HepG2 (cell line): ENCODE measurements around the gene RECQL5. TPM values are rescaled to one million over a fixed set of nuclear protein-coding genes. Genes with fewer than 3 reads are reported as not detected.

Experiments
- ATAC-seq: fragments of 200-7000 bp; cut with Tn5 transposase; 3 replicates; pipeline ENCODE4 v1.9.1; 2020; ENCODE audit warnings: mild to moderate bottlenecking, moderate library complexity
- BruUV-seq: library from RNA; stranded (reverse); fragments of 400-500 nt; replicated peaks from 2 replicates; lab custom pipeline; 2021; lab: Mats Ljungman, UMichigan
- CTCF ChIA-PET: fragments of 300-600 bp; formaldehyde crosslinking; extraction: SDS; loops from one replicate; lab custom pipeline; 2021; ENCODE audit warnings: low total read pairs, inconsistent platforms, low intra/inter-chr PET ratio; lab: Yijun Ruan, JAX
- POLR2A ChIA-PET: fragments of 350-600 bp; sonication (Branson Sonifier 250); formaldehyde crosslinking; loops from one replicate; lab custom pipeline; 2020; ENCODE audit warnings: antibody characterized with exemption, inconsistent platforms; lab: Yijun Ruan, JAX
- DNase-seq: peaks from one replicate; pipeline ENCODE4 v3.0.0-alpha.2; 2015; ENCODE audit warnings: low spot score
- FAIRE-seq: peaks from 3 replicates; lab custom pipeline; 2011; peaks lifted over from hg19 to GRCh38; lab: Jason Lieb, UNC
- H2AFZ ChIP-seq: one replicate; pipeline ENCODE4 v1.6.1; 2011; ENCODE audit warnings: low read length, inconsistent platforms
- H3K27ac ChIP-seq: fragments of 300-600 bp; 3 replicates; pipeline ENCODE4 v1.8.0; 2011; ENCODE audit warnings: mixed run types, mild to moderate bottlenecking, mixed read lengths, low read length, inconsistent platforms; ENCODE audit not compliant: insufficient read depth; ENCODE audit errors: extremely low read length
- H3K27me3 ChIP-seq, 2 experiments: fragments of 200-600 bp in 1 of 2; 2 replicates in 1 of 2; 3 replicates in 1 of 2; pipeline versions ENCODE4 v1.6.0 to v1.8.0; 2011; ENCODE audit warnings: low read length in 2 of 2, mild to moderate bottlenecking in 2 of 2, moderate library complexity in 2 of 2, inconsistent platforms in 1 of 2; ENCODE audit not compliant: insufficient read depth in 2 of 2, control insufficient read depth in 1 of 2
- H3K36me3 ChIP-seq, 2 experiments: fragments of 200-600 bp in 1 of 2; replicated peaks in 1 of 2; 2 replicates in 1 of 2; 3 replicates in 1 of 2; pipeline versions ENCODE4 v1.5.1 to v1.8.0; 2011; ENCODE audit warnings: low read length in 2 of 2, inconsistent platforms in 1 of 2; ENCODE audit not compliant: insufficient read depth in 2 of 2, control insufficient read depth in 1 of 2
- H3K4me1 ChIP-seq: 2 replicates; pipeline ENCODE4 v1.5.1; 2012; ENCODE audit warnings: low read length, inconsistent platforms; ENCODE audit not compliant: insufficient read depth
- H3K4me2 ChIP-seq: 2 replicates; pipeline ENCODE4 v1.6.0; 2011; ENCODE audit warnings: low read depth, low read length, inconsistent platforms
- H3K4me3 ChIP-seq, 3 experiments: fragments of 200-600 bp in 1 of 3; sonication (generic), shearing (Covaris generic) in 1 of 3; replicated peaks in 1 of 3; 2 replicates each; pipeline ENCODE4 v1.5.1; 2011 to 2016; ENCODE audit warnings: low read length in 3 of 3, inconsistent platforms in 2 of 3, low read depth in 2 of 3, mild to moderate bottlenecking in 2 of 3, control low read depth in 1 of 3, mixed read lengths in 1 of 3; ENCODE audit not compliant: insufficient read depth in 1 of 3
- H3K79me2 ChIP-seq: one replicate; pipeline ENCODE4 v1.6.1; 2011; ENCODE audit warnings: low read length, inconsistent platforms; ENCODE audit not compliant: insufficient read depth
- H3K9ac ChIP-seq: 2 replicates; pipeline ENCODE4 v1.6.0; 2011; ENCODE audit warnings: mild to moderate bottlenecking, low read depth, low read length, inconsistent platforms; ENCODE audit not compliant: insufficient read depth
- H3K9me3 ChIP-seq: 2 replicates; pipeline ENCODE4 v1.5.1; 2012; ENCODE audit warnings: mild to moderate bottlenecking, low read length
- H4K20me1 ChIP-seq: 2 replicates; pipeline ENCODE4 v1.6.0; 2011; ENCODE audit warnings: inconsistent platforms, mild to moderate bottlenecking, low read length, moderate library complexity; ENCODE audit not compliant: insufficient read depth
- CBX1 ChIP-seq: IDR thresholded peaks from one replicate; pipeline ENCODE4 v1.6.1; 2016; ENCODE audit warnings: antibody characterized with exemption, low read depth
- CC2D1A ChIP-seq: sonication (generic); formaldehyde crosslinking; IDR thresholded peaks from 2 replicates; pipeline ENCODE4 v1.8.1; 2023; ENCODE audit warnings: mild to moderate bottlenecking, missing genetic modification reagents
- FOXA1 ChIP-seq, 2 experiments: fragments of 450-650 bp in 1 of 2; sonication (generic) in 1 of 2; formaldehyde crosslinking in 1 of 2; IDR thresholded peaks; 2 replicates each; pipeline versions ENCODE4 v1.4.0 to v1.6.1; 2016 to 2020; ENCODE audit warnings: missing genetic modification reagents in 1 of 2
- SMC3 ChIP-seq: IDR thresholded peaks from 2 replicates; pipeline ENCODE4 v1.6.1; 2011; ENCODE audit warnings: low read length, improper control_type of control experiment
- SOX5 ChIP-seq: IDR thresholded peaks from 2 replicates; pipeline ENCODE4 v1.6.1; 2016; ENCODE audit warnings: borderline replicate concordance
- STAG1 ChIP-seq: sonication (generic); formaldehyde crosslinking; IDR thresholded peaks from 2 replicates; pipeline ENCODE4 v1.4.0; 2020; ENCODE audit warnings: missing genetic modification reagents
- ZNF296 ChIP-seq: sonication (generic); formaldehyde crosslinking; conservative IDR thresholded peaks from 2 replicates; pipeline ENCODE4 v1.5.0; 2020; ENCODE audit warnings: mild to moderate bottlenecking, missing genetic modification reagents
- ZNF501 ChIP-seq: sonication (generic); formaldehyde crosslinking; IDR thresholded peaks from 2 replicates; pipeline ENCODE4 v1.5.1; 2020; ENCODE audit warnings: mild to moderate bottlenecking, moderate library complexity, missing genetic modification reagents
- WGBS: methylation state at CpG from one replicate; pipeline ENCODE4 v1.1.6; 2017; ENCODE audit warnings: low lambda C conversion rate; 5-methylcytosine and 5-hydroxymethylcytosine counted together
- in situ Hi-C: cut with HindIII; loops from 2 replicates; pipeline ENCODE4 v1.10.0; 2017; ENCODE audit warnings: low pct_unique_long_range_greater_than_20kb; ENCODE audit not compliant: extremely low pct_ligation_motif_present
- intact Hi-C: fragments of 100-400 bp; cut with micrococcal nuclease; formaldehyde crosslinking; loops from one replicate; pipeline ENCODE4 v1.10.0; 2022; ENCODE audit not compliant: unreplicated experiment
- polyA plus RNA-seq, 8 experiments: library from polyadenylated mRNA; depleted of rRNA in 3 of 8; stranded (reverse) in 7 of 8; unstranded in 1 of 8; fragments of >200 nt; fragmentation: Illumina TruSeq in 4 of 8; extraction: Trizol in 4 of 8; gene quantifications; 2 replicates each; pipeline versions ENCODE4 v1.2.1 to v1.2.3, GENCODE V29; 2011 to 2016; ENCODE audit warnings: low read depth in 4 of 8, missing spikeins in 1 of 8, mixed read lengths in 1 of 8; ENCODE audit not compliant: insufficient read depth in 1 of 8
- total RNA-seq, 5 experiments: library from RNA; depleted of rRNA; stranded (reverse); fragments of >200 nt; fragmentation: Illumina TruSeq; extraction: Trizol; gene quantifications; 2 replicates each; pipeline ENCODE4 v1.2.3, GENCODE V29; 2016; ENCODE audit warnings: low read depth in 1 of 5
- TF ChIP-seq, protein P1 (sequence below): sonication (generic); formaldehyde crosslinking; IDR thresholded peaks from 2 replicates; pipeline ENCODE4 v1.5.0; 2020; ENCODE audit warnings: mild to moderate bottlenecking, missing genetic modification reagents, moderate library complexity

The RECQL5 gene
- total and polyA plus RNA-seq, 2 of the 13 experiments (the other 11 are each of a cell fraction or from before 2014, with no cell fraction given): 27.7 to 32.0 TPM

DNA sequence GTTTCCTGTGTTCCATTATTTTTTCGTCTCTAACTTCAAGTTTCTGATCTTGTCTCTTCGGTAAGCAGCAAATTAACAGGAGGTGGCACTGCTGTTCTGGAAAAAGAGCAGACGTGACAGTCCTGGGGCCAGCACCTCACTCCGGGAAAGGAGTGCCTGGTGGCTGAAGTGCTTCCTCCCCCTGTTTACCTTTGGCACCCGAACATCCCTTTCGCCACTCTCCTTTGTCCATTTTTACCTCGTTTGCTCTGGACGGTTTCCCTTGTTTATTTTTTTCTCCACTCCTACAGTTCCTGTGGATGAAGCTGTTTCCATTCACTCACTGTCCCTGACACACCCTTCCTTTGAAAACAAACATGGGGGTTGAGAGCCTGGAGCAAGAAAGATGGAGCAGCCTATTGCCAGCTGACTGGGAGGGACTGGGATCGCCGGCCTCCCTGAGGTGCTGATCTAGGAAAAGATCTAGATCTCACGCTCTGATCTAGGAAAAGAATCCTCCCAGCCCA lies 12.8 kb upstream of the RECQL5 start:
- no TSS peak for BruUV-seq
- intact Hi-C loops: no loop called here
- peaks cover 3% of the 10 kb centered on the region; the same call in 1 of the 2 replicates for H4K20me1 ChIP-seq
- H3K4me3 ChIP-seq: no peak overlapping the region
- H3K4me1 ChIP-seq: peaks cover 16% of the 10 kb centered on the region
- no peak overlapping the region for H3K9ac ChIP-seq
- peak; percentile 24; the same call in 1 of the 3 replicates for ATAC-seq
- no peaks in the 10 kb centered on the region for H3K9me3 ChIP-seq
- ChIA-PET CTCF (interaction anchor here (1.3 kb wide), 1 partner anchor 68 kb away, joined by 10 read pairs; no protein-coding TSS in a partner anchor), POLR2A (no interaction called here)
- no peak for FAIRE-seq
- H3K27ac ChIP-seq: no peak overlapping the region
- no peak overlapping the region for H3K4me2 ChIP-seq
- TF ChIP-seq SMC3 (peak; percentile 12; the same call in 1 of the 2 replicates), ZNF501 (0 out of 2 replicates have a peak, but pooled peaks have one; percentile 22), SOX5 (CRISPR knock-in tag) (0 out of 2 replicates have a peak, but pooled peaks have one; percentile 8), CBX1 (no peak), STAG1 (CRISPR knock-in tag) (peak; percentile 58), ZNF296 (CRISPR knock-in tag) (0 out of 2 replicates have a peak, but pooled peaks have one; percentile 35), FOXA1 (IDR thresholded peaks at IDR 0.05) (no peak), FOXA1 (CRISPR knock-in tag; IDR thresholded peaks at IDR 0.05) (peak; percentile 47), CC2D1A (no peak)
- TF ChIP-seq, protein P1, sequence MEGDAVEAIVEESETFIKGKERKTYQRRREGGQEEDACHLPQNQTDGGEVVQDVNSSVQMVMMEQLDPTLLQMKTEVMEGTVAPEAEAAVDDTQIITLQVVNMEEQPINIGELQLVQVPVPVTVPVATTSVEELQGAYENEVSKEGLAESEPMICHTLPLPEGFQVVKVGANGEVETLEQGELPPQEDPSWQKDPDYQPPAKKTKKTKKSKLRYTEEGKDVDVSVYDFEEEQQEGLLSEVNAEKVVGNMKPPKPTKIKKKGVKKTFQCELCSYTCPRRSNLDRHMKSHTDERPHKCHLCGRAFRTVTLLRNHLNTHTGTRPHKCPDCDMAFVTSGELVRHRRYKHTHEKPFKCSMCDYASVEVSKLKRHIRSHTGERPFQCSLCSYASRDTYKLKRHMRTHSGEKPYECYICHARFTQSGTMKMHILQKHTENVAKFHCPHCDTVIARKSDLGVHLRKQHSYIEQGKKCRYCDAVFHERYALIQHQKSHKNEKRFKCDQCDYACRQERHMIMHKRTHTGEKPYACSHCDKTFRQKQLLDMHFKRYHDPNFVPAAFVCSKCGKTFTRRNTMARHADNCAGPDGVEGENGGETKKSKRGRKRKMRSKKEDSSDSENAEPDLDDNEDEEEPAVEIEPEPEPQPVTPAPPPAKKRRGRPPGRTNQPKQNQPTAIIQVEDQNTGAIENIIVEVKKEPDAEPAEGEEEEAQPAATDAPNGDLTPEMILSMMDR: peak; percentile 57
- DNase-seq: no peak
- peaks cover 18 to 52% of the 10 kb centered on the region in 2 experiments for H3K36me3 ChIP-seq
- 82% methylated on average over 11 of the region's 11 CpGs for WGBS
- no peak overlapping the region for H2AFZ ChIP-seq
- peaks cover 34% of the 10 kb centered on the region for H3K79me2 ChIP-seq
- in situ Hi-C loops: loop anchor here (5.0 kb wide), 1 partner anchor 73 kb away; no protein-coding TSS in a partner anchor
- no peaks in the 10 kb centered on the region for H3K27me3 ChIP-seq
